Smooth muscle cell (in vitro differentiated cells): Measurements from ENCODE around the gene SNRNP40. TPM values are rescaled to one million over a fixed set of nuclear protein-coding genes. Genes with fewer than 3 reads are reported as not detected.

Experiments
- DNase-seq: peaks from one replicate; lab custom pipeline; 2025; ENCODE audit not compliant: unreplicated experiment; lab: John Stamatoyannopoulos, UW
- H2AFZ ChIP-seq: fragments of 200-600 bp; sonication (generic); 2 replicates; pipeline ENCODE4 v1.6.0; 2016; ENCODE audit warnings: antibody characterized with exemption, low read depth, mild to moderate bottlenecking
- H3F3A ChIP-seq: fragments of 200-600 bp; sonication (generic); 2 replicates; pipeline ENCODE4 v1.6.0; 2017; ENCODE audit warnings: antibody characterized with exemption, low read depth
- H3K27ac ChIP-seq: fragments of 200-600 bp; sonication (generic); 2 replicates; pipeline ENCODE4 v1.5.1; 2016; ENCODE audit warnings: low read depth, mild to moderate bottlenecking
- H3K27me3 ChIP-seq: fragments of 200-600 bp; sonication (generic); 2 replicates; pipeline ENCODE4 v1.6.1; 2016; ENCODE audit warnings: low read depth, mild to moderate bottlenecking
- H3K36me3 ChIP-seq: fragments of 200-600 bp; sonication (generic); 2 replicates; pipeline ENCODE4 v1.5.1; 2016; ENCODE audit warnings: low read depth
- H3K4me1 ChIP-seq: fragments of 200-600 bp; sonication (generic); 2 replicates; pipeline ENCODE4 v1.5.1; 2016; ENCODE audit warnings: low read depth
- H3K4me2 ChIP-seq: fragments of 200-600 bp; sonication (generic); 2 replicates; pipeline ENCODE4 v1.6.0; 2016; ENCODE audit warnings: mild to moderate bottlenecking
- H3K4me3 ChIP-seq: fragments of 200-600 bp; sonication (generic); 2 replicates; pipeline ENCODE4 v1.5.1; 2016; ENCODE audit warnings: mild to moderate bottlenecking
- H3K79me2 ChIP-seq: fragments of 200-600 bp; sonication (generic); 2 replicates; pipeline ENCODE4 v1.6.0; 2016; ENCODE audit warnings: low read depth, mild to moderate bottlenecking
- H3K9ac ChIP-seq: fragments of 200-600 bp; sonication (generic); 2 replicates; pipeline ENCODE4 v1.6.0; 2016; ENCODE audit warnings: low read depth
- H3K9me3 ChIP-seq: fragments of 200-600 bp; sonication (generic); replicated peaks from 2 replicates; pipeline ENCODE4 v1.5.1; 2016; ENCODE audit warnings: low read depth
- H4K20me1 ChIP-seq: fragments of 200-600 bp; sonication (generic); 2 replicates; pipeline ENCODE4 v1.6.0; 2016; ENCODE audit warnings: low read depth
- CTCF ChIP-seq: fragments of 200-600 bp; sonication (generic); IDR thresholded peaks from 2 replicates; pipeline ENCODE4 v1.5.1; 2017; ENCODE audit warnings: borderline replicate concordance, mild to moderate bottlenecking, antibody characterized with exemption; ENCODE audit not compliant: insufficient read depth, poor library complexity, severe bottlenecking
- WGBS: methylation state at CpG from one replicate; pipeline ENCODE4 v1.1.7; 2016; ENCODE audit warnings: low lambda C conversion rate; 5-methylcytosine and 5-hydroxymethylcytosine counted together
- polyA plus RNA-seq: library from polyadenylated mRNA; unstranded; fragments of >200 nt; fragmentation: Nextera tagmentation; extraction: Ambion mirVana; gene quantifications from 2 replicates; pipeline ENCODE4 v1.2.1, GENCODE V29; 2016
- total RNA-seq: library from RNA; depleted of rRNA; stranded (reverse); fragments of >200 nt; gene quantifications from 2 replicates; pipeline ENCODE4 v1.2.3, GENCODE V29; 2014

Gene SNRNP40
- total and polyA plus RNA-seq, 2 experiments from 2014 or later: 67.6 to 97.2 TPM

GRCh38 chr1:31234123-31234708 lies 62.4 kb downstream of the SNRNP40 start:
- Histone ChIP-seq H3K9ac (no peak overlapping the region), H3K79me2 (no peaks in the 10 kb centered on the region), H3K4me1 (no peaks in the 10 kb centered on the region), H2AFZ (no peak overlapping the region), H3K27me3 (peaks cover 34% of the 10 kb centered on the region), H3K4me3 (no peak overlapping the region), H3K27ac (no peak overlapping the region), H4K20me1 (no peaks in the 10 kb centered on the region), H3F3A (no peaks in the 10 kb centered on the region), H3K36me3 (no peaks in the 10 kb centered on the region), H3K9me3 (no peaks in the 10 kb centered on the region), H3K4me2 (no peak overlapping the region)
- no peak for TF ChIP-seq CTCF
- WGBS: 81% methylated on average over 12 of the region's 12 CpGs
- DNase-seq: no peak

- no peaks in the 10 kb centered on the region for H4K20me1 ChIP-seq
- H3K4me3 ChIP-seq: no peak overlapping the region
- WGBS: 94% methylated on average over 2 of the region's 2 CpGs
- H3K4me1 ChIP-seq: no peaks in the 10 kb centered on the region
- H3K36me3 ChIP-seq: no peaks in the 10 kb centered on the region
- H3K4me2 ChIP-seq: no peak overlapping the region
- no peak for DNase-seq
- H2AFZ ChIP-seq: no peak overlapping the region
- TF ChIP-seq CTCF: no peak
- no peaks in the 10 kb centered on the region for H3F3A ChIP-seq
- H3K27me3 ChIP-seq: peaks cover 18% of the 10 kb centered on the region
- no peaks in the 10 kb centered on the region for H3K79me2 ChIP-seq
- no peak overlapping the region for H3K27ac ChIP-seq
- H3K9ac ChIP-seq: no peak overlapping the region
- H3K9me3 ChIP-seq: no peaks in the 10 kb centered on the region
Measured at GRCh38 chr1:31232689-31233088, 63.9 kb downstream of the SNRNP40 start.

- Histone ChIP-seq H3K36me3 (no peaks in the 10 kb centered on the region), H4K20me1 (no peaks in the 10 kb centered on the region), H3K27ac (no peak overlapping the region), H3K4me2 (no peak overlapping the region), H3K9ac (no peak overlapping the region), H3K4me1 (no peaks in the 10 kb centered on the region), H3K4me3 (no peak overlapping the region), H3K27me3 (peaks cover 9% of the 10 kb centered on the region), H2AFZ (no peak overlapping the region), H3K79me2 (no peaks in the 10 kb centered on the region), H3F3A (no peaks in the 10 kb centered on the region), H3K9me3 (no peaks in the 10 kb centered on the region)
- over 99% methylated on average over 5 of the region's 5 CpGs for WGBS
- no peak for TF ChIP-seq CTCF
- no peak for DNase-seq
Measured at GRCh38 chr1:31231802-31232201, 64.8 kb downstream of the SNRNP40 start.

GRCh38 chr1:31230378-31230777 lies 66.2 kb downstream of the SNRNP40 start:
- Histone ChIP-seq H3K27me3 (no peaks in the 10 kb centered on the region), H4K20me1 (no peaks in the 10 kb centered on the region), H3K9me3 (no peaks in the 10 kb centered on the region), H3K4me1 (no peaks in the 10 kb centered on the region), H2AFZ (no peak overlapping the region), H3K4me2 (no peak overlapping the region), H3K79me2 (no peaks in the 10 kb centered on the region), H3K36me3 (no peaks in the 10 kb centered on the region), H3K27ac (no peak overlapping the region), H3K4me3 (no peak overlapping the region), H3K9ac (no peak overlapping the region), H3F3A (no peaks in the 10 kb centered on the region)
- 70% methylated on average over 3 of the region's 3 CpGs for WGBS
- no peak for DNase-seq
- TF ChIP-seq CTCF: no peak
